ENCODE measurements around the gene ARL2.
"Not testable (repeated sequence)": the region's sequence is repeated elsewhere in the genome, so short reads cannot be mapped to it uniquely, and the experiment has no call there.

Gene ARL2

GRCh38 chr11:65002706-65003105 lies 11.3 kb upstream of the ARL2 start:
- no peak for DNase-seq (ENCODE audit: low read depth, low spot score)
- H3K4me3 ChIP-seq (ENCODE audit: low read length) = no peak overlapping the region

GRCh38 chr11:65003282-65003681 lies 10.7 kb upstream of the ARL2 start:
- no peak overlapping the region for H3K4me3 ChIP-seq (ENCODE audit: low read length)
- DNase-seq (ENCODE audit: low read depth, low spot score) = no peak

GRCh38 chr11:65003968-65004367 lies 10.0 kb upstream of the ARL2 start:
- not testable (repeated sequence) for H3K4me3 ChIP-seq (ENCODE audit: low read length); DNase-seq (ENCODE audit: low read depth, low spot score)

- DNase-seq (ENCODE audit: low read depth, low spot score) = no peak
- no peak overlapping the region for H3K4me3 ChIP-seq (ENCODE audit: low read length)
These were observed 5.9 kb upstream of the ARL2 start for GRCh38 chr11:65008016-65008415.

GRCh38 chr11:65008873-65009272 lies 5.1 kb upstream of the ARL2 start:
- no peak for DNase-seq (ENCODE audit: low read depth, low spot score)
- H3K4me3 ChIP-seq (ENCODE audit: low read length) = no peak overlapping the region

- peak; percentile 85 for DNase-seq (ENCODE audit: low read depth, low spot score)
- H3K4me3 ChIP-seq (ENCODE audit: low read length) = peak overlapping the region; percentile 81
These were observed 651 bp upstream of the ARL2 start for GRCh38 chr11:65013130-65013887.

- DNase-seq (ENCODE audit: low read depth, low spot score) = no peak
- H3K4me3 ChIP-seq (ENCODE audit: low read length) = peak overlapping the region; percentile 81
These were observed 817 bp downstream of the ARL2 start for GRCh38 chr11:65014726-65015227.

- H3K4me3 ChIP-seq (ENCODE audit: low read length) = no peak overlapping the region
- no peak for DNase-seq (ENCODE audit: low read depth, low spot score)
These were observed 2.7 kb downstream of the ARL2 start for GRCh38 chr11:65016705-65017104.

GRCh38 chr11:65017937-65018336 lies 4.0 kb downstream of the ARL2 start:
- no peak overlapping the region for H3K4me3 ChIP-seq (ENCODE audit: low read length)
- no peak for DNase-seq (ENCODE audit: low read depth, low spot score)

GRCh38 chr11:65019824-65020223 lies 5.9 kb downstream of the ARL2 start:
- H3K4me3 ChIP-seq (ENCODE audit: low read length) = no peak overlapping the region
- DNase-seq (ENCODE audit: low read depth, low spot score) = no peak

GRCh38 chr11:65021003-65021402 lies 7.0 kb downstream of the ARL2 start:
- no peak for DNase-seq (ENCODE audit: low read depth, low spot score)
- no peak overlapping the region for H3K4me3 ChIP-seq (ENCODE audit: low read length)

- H3K4me3 ChIP-seq (ENCODE audit: low read length) = no peak overlapping the region
- no peak for DNase-seq (ENCODE audit: low read depth, low spot score)
These were observed 7.5 kb downstream of the ARL2 start for GRCh38 chr11:65021509-65021908.

- not testable (repeated sequence) for H3K4me3 ChIP-seq (ENCODE audit: low read length); DNase-seq (ENCODE audit: low read depth, low spot score)
These were observed 9.5 kb downstream of the ARL2 start for GRCh38 chr11:65023502-65023901.

- H3K4me3 ChIP-seq (ENCODE audit: low read length) = peak overlapping the region; percentile 56
- DNase-seq (ENCODE audit: low read depth, low spot score) = no peak
These were observed 12.8 kb downstream of the ARL2 start for GRCh38 chr11:65026810-65027209.

GRCh38 chr11:65027213-65028067 lies 13.5 kb downstream of the ARL2 start, which contains the start of gene SNX15:
SNX15 (plus strand) TSS chr11:65027439; CDS start chr11:65027538, 99 bp downstream.
- peak within 1 kb of the TSS; percentile 56 for H3K4me3 ChIP-seq (ENCODE audit: low read length)

GRCh38 chr11:65032216-65032615 lies 18.3 kb downstream of the ARL2 start:
- no peak for DNase-seq (ENCODE audit: low read depth, low spot score)
- no peak overlapping the region for H3K4me3 ChIP-seq (ENCODE audit: low read length)

More at GRCh38 chr11:65027213-65028067, 13.5 kb downstream of the ARL2 start, which contains the start of gene SNX15:
- peak; percentile 96 for DNase-seq (ENCODE audit: low read depth, low spot score)

- H3K4me3 ChIP-seq (ENCODE audit: low read length) = no peak overlapping the region
- no peak for DNase-seq (ENCODE audit: low read depth, low spot score)
These were observed 20.5 kb downstream of the ARL2 start for GRCh38 chr11:65034423-65034822.

GRCh38 chr11:65035579-65035978 lies 21.6 kb downstream of the ARL2 start:
- DNase-seq (ENCODE audit: low read depth, low spot score) = no peak
- no peak overlapping the region for H3K4me3 ChIP-seq (ENCODE audit: low read length)

GRCh38 chr11:65036931-65037330 lies 23.0 kb downstream of the ARL2 start:
- DNase-seq (ENCODE audit: low read depth, low spot score) = no peak
- no peak overlapping the region for H3K4me3 ChIP-seq (ENCODE audit: low read length)

GRCh38 chr11:65040520-65040846 lies 26.5 kb downstream of the ARL2 start:
- peak overlapping the region; percentile 65 for H3K4me3 ChIP-seq (ENCODE audit: low read length)
- DNase-seq (ENCODE audit: low read depth, low spot score) = no peak

Measured in Jurkat, Clone E6-1 (cell line).